ENCODE data around the gene PDE4A. TPM values are rescaled to one million over a fixed set of nuclear protein-coding genes. Genes with fewer than 3 reads are reported as not detected.
A peak's percentile ranks its signal among the peaks of the same experiment; 100 is the strongest.
"Not testable (repeated sequence)": the region's sequence is repeated elsewhere in the genome, so short reads cannot be mapped to it uniquely, and the experiment has no call there.

PDE4A gene
- total and polyA plus RNA-seq, 2 experiments from 2014 or later, result 2.4 to 15.9 TPM

DNA sequence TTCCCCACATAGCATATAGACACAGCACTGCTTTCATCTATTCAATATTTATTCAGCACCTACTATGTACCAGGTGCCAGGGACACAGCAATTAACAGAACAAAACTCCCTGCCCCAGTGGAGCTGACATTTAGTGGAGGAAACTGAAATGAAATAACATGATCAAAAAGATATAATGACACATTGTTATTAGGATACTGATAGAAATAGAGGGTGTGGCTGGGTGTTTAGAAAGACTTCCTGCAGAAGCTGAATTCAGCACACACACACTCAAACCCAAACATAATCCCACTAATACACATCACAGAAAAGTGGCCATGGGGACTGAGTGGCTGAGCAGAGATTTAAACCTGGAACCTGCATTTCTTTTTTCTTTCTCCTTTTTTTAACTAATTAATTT, 13.2 kb upstream of the PDE4A start:
- H3F3A ChIP-seq (ENCODE audit: insufficient read depth), result no peaks in the 10 kb centered on the region
- H3K27ac ChIP-seq, result no peak overlapping the region
- no peak overlapping the region for H3K4me3 ChIP-seq
- H3K4me2 ChIP-seq (ENCODE audit: unreplicated experiment), result no peak overlapping the region
- no peaks in the 10 kb centered on the region; the same call in 1 of the 2 replicates for H3K4me1 ChIP-seq (ENCODE audit: insufficient read depth)
- H4K20me1 ChIP-seq (ENCODE audit: insufficient read depth), result no peaks in the 10 kb centered on the region
- H3K9ac ChIP-seq, result no peak overlapping the region
- no peak overlapping the region for H2AFZ ChIP-seq
- H3K9me2 ChIP-seq (ENCODE audit: insufficient read depth), result no peaks in the 10 kb centered on the region
- H3K79me2 ChIP-seq (ENCODE audit: insufficient read depth), result peaks cover 12% of the 10 kb centered on the region
- H3K9me3 ChIP-seq (ENCODE audit: low read depth), result no peaks in the 10 kb centered on the region
- no peaks in the 10 kb centered on the region for H3K36me3 ChIP-seq (ENCODE audit: low read depth)
- TF ChIP-seq EZH2phosphoT487 (IDR thresholded peaks at IDR 0.05; ENCODE audit: insufficient read depth, low read depth), result no peak
- TF ChIP-seq EZH2 (IDR thresholded peaks at IDR 0.05; ENCODE audit: insufficient read depth, poor library complexity, severe bottlenecking), result no peak
- no peak for DNase-seq
- no peaks in the 10 kb centered on the region for H3K27me3 ChIP-seq (replicated peaks; ENCODE audit: insufficient read depth)
- in situ Hi-C loops (cut with MboI), result no loop called here

DNA sequence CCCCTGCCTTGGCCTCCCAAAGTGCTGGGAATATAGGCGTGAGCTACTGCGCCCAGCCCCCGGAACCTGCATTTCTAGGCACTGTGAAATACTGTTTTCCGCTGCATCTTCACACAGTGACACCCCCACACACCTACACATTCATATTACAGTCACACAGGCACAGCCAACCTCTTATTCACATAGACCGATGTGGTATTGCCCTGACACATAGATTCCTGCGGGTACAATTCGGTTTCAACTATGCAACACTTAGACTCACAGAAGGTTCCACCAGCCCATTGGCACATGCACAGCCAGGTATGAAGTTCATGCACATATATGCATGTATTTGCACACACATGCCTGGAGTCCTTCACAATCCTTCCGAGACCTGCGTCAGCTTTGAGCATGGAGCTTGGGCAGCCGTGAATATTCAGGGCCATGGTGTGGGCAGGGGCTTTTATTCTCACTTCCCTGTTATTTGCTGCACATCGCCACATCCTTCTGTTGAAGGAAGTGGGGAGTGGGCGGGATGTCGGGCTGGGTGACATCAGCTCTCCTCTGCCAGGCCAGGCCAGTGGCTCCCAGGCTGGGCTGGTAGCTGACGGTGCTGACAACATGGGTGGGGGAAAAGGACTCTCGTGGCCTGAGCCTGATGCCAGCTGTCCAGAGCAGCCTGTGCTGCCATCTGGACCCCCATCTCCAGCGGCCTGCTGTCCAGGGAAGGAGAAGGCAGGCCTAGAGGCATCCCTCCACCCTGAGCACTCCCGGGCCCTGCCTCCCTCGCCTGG, 11.6 kb upstream of the PDE4A start:
- H3K4me1 ChIP-seq (ENCODE audit: insufficient read depth), result no peaks in the 10 kb centered on the region; the same call in 1 of the 2 replicates
- H3K79me2 ChIP-seq (ENCODE audit: insufficient read depth), result no peaks in the 10 kb centered on the region

DNA sequence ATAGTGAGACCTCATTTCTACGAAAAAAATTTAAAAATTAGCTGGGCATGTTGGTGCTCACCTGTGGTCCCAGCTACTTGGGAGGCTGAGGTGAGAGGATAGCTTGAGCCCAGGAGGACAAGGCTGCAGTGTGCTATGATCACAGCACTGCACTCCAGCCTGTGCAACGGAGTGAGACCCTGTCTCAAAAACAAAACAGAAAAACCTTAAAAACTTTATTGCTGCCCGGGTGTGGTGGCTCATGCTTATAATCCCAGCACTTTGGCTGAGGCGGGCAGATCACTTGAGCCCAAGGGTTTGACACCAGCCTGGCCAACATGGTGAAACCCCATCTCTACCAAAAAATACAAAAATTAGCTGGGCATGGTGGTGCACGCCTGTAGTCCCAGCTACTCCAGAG, 9.1 kb upstream of the PDE4A start:
- DNase-seq; H3K4me1 ChIP-seq (ENCODE audit: insufficient read depth); H3K27ac ChIP-seq; H3K4me3 ChIP-seq; in situ Hi-C loops (cut with MboI); H2AFZ ChIP-seq; H3K9me3 ChIP-seq (ENCODE audit: low read depth); H3K9me2 ChIP-seq (ENCODE audit: insufficient read depth); H3K9ac ChIP-seq; H4K20me1 ChIP-seq (ENCODE audit: insufficient read depth); H3K27me3 ChIP-seq (replicated peaks; ENCODE audit: insufficient read depth); H3F3A ChIP-seq (ENCODE audit: insufficient read depth); H3K36me3 ChIP-seq (ENCODE audit: low read depth); H3K79me2 ChIP-seq (ENCODE audit: insufficient read depth); H3K4me2 ChIP-seq (ENCODE audit: unreplicated experiment): not testable (repeated sequence)
- 59% methylated on average over 5 of the region's 5 CpGs for WGBS, 2 experiments (ENCODE audit: low coverage in 1 of 2, low lambda C conversion rate in 2 of 2, missing lambda C conversion rate in 2 of 2)

More for the DNA sequence above, 11.6 kb upstream of the PDE4A start:
- Histone ChIP-seq H3K36me3 (ENCODE audit: low read depth) (no peaks in the 10 kb centered on the region), H3K9ac (no peak overlapping the region), H4K20me1 (ENCODE audit: insufficient read depth) (no peaks in the 10 kb centered on the region), H3K27ac (no peak overlapping the region), H3K9me2 (ENCODE audit: insufficient read depth) (no peaks in the 10 kb centered on the region), H3K9me3 (ENCODE audit: low read depth) (no peaks in the 10 kb centered on the region), H2AFZ (peak overlapping the region; percentile 41; the same call in 1 of the 2 replicates), H3K4me3 (no peak overlapping the region), H3K4me2 (ENCODE audit: unreplicated experiment) (no peak overlapping the region), H3F3A (ENCODE audit: insufficient read depth) (no peaks in the 10 kb centered on the region), H3K27me3 (replicated peaks; ENCODE audit: insufficient read depth) (no peaks in the 10 kb centered on the region)
- 69 to 71% methylated on average over 16 to 18 of the region's 18 CpGs for WGBS, 2 experiments (ENCODE audit: low coverage in 1 of 2, low lambda C conversion rate in 2 of 2, missing lambda C conversion rate in 2 of 2)
- in situ Hi-C loops (cut with MboI), result no loop called here
- DNase-seq, result peak; percentile 37
- no peak for TF ChIP-seq EZH2phosphoT487 (IDR thresholded peaks at IDR 0.05; ENCODE audit: insufficient read depth, low read depth)
- TF ChIP-seq EZH2 (IDR thresholded peaks at IDR 0.05; ENCODE audit: insufficient read depth, poor library complexity, severe bottlenecking), result no peak

DNA sequence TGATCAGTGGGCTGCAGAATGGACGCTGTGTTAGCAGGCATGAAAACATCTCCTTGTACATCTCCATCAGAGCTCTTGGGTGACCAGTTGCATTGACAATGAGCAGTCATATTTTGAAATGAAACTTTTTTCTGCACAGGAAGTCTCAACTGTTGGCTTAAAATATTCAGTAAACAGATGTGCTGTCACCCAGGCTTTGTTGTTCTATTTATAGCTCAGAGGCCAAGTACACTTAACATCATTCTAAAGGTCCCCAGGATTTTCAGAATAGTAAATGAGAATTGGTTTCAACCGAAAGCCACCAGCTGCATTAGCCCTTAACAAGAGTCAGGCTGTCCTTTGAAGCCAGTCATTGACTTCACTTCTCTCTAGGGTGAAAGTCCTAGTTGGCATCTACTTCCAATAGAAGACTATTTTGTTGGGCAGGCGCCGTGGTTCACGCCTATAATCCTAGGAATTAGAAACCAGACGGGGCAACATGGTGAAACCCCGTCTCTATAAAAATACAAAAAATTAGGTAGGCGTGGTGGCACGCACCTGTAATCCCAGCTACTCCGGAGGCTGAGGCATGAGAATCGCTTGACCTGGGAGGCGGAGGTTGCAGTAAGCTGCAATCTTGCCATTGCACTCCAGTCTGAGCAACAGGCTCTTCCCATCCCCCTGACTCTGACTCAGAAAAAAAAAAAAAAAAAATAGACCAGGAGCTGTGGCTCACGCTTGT, 7.9 kb upstream of the PDE4A start:
- H3F3A ChIP-seq (ENCODE audit: insufficient read depth), result 0 out of 2 replicates have a peak, but pooled peaks cover 4% of the 10 kb centered on the region
- H3K4me1 ChIP-seq (ENCODE audit: insufficient read depth), result no peaks in the 10 kb centered on the region
- H3K27ac ChIP-seq, result no peak overlapping the region
- H3K36me3 ChIP-seq (ENCODE audit: low read depth), result no peaks in the 10 kb centered on the region
- in situ Hi-C loops (cut with MboI), result no loop called here
- no peaks in the 10 kb centered on the region for H3K79me2 ChIP-seq (ENCODE audit: insufficient read depth)
- no peak overlapping the region for H3K9ac ChIP-seq
- H2AFZ ChIP-seq, result no peak overlapping the region
- H3K27me3 ChIP-seq (replicated peaks; ENCODE audit: insufficient read depth), result no peaks in the 10 kb centered on the region
- no peaks in the 10 kb centered on the region for H3K9me3 ChIP-seq (ENCODE audit: low read depth)
- no peak for TF ChIP-seq EZH2phosphoT487 (IDR thresholded peaks at IDR 0.05; ENCODE audit: insufficient read depth, low read depth)
- TF ChIP-seq EZH2 (IDR thresholded peaks at IDR 0.05; ENCODE audit: insufficient read depth, poor library complexity, severe bottlenecking), result no peak
- no peak overlapping the region for H3K4me3 ChIP-seq
- no peaks in the 10 kb centered on the region for H3K9me2 ChIP-seq (ENCODE audit: insufficient read depth)
- H3K4me2 ChIP-seq (ENCODE audit: unreplicated experiment), result no peak overlapping the region
- DNase-seq, result no peak
- 75 to 76% methylated on average over 13 of the region's 13 CpGs for WGBS, 2 experiments (ENCODE audit: low coverage in 1 of 2, low lambda C conversion rate in 2 of 2, missing lambda C conversion rate in 2 of 2)
- no peaks in the 10 kb centered on the region for H4K20me1 ChIP-seq (ENCODE audit: insufficient read depth)
